GM21717 (cell line): ENCODE data around the gene PRR35.
"Not testable (repeated sequence)": the region's sequence is repeated elsewhere in the genome, so short reads cannot be mapped to it uniquely, and the experiment has no call there.

Experiments used
- ATAC-seq: cut with Tn5 transposase; IDR thresholded peaks from one replicate; pipeline ENCODE4 v1.9.1; 2021; ENCODE audit warnings: mild to moderate bottlenecking, moderate library complexity; ENCODE audit not compliant: unreplicated experiment

PRR35 gene

GRCh38 chr16:592518-593306, 32.5 kb downstream of the PRR35 start:
- ATAC-seq: no peak

- no peak for ATAC-seq
These were observed 33.2 kb downstream of the PRR35 start for GRCh38 chr16:593406-593805.

- ATAC-seq: no peak
These were observed 33.6 kb downstream of the PRR35 start for GRCh38 chr16:593807-594206.

- no peak for ATAC-seq
These were observed 34.9 kb downstream of the PRR35 start for GRCh38 chr16:595094-595528.

GRCh38 chr16:595942-596735, 35.9 kb downstream of the PRR35 start:
- no peak for ATAC-seq

- ATAC-seq: no peak
These were observed 36.5 kb downstream of the PRR35 start for GRCh38 chr16:596736-597060.

GRCh38 chr16:597655-598054, 37.5 kb downstream of the PRR35 start:
- ATAC-seq: not testable (repeated sequence)

- no peak for ATAC-seq
These were observed 38.9 kb downstream of the PRR35 start for GRCh38 chr16:598823-599739.

- no peak for ATAC-seq
These were observed 40.6 kb downstream of the PRR35 start for GRCh38 chr16:600781-601180.

GRCh38 chr16:603933-604332, 43.7 kb downstream of the PRR35 start:
- ATAC-seq: no peak

GRCh38 chr16:606656-607307, 46.6 kb downstream of the PRR35 start:
- ATAC-seq: no peak

GRCh38 chr16:608019-608418, 47.8 kb downstream of the PRR35 start:
- ATAC-seq: no peak

- no peak for ATAC-seq
These were observed 49.1 kb downstream of the PRR35 start for GRCh38 chr16:609316-609715.

GRCh38 chr16:609984-610383, 49.8 kb downstream of the PRR35 start:
- no peak for ATAC-seq

GRCh38 chr16:610513-611381, 50.6 kb downstream of the PRR35 start:
- no peak for ATAC-seq

GRCh38 chr16:615122-615521, 54.9 kb downstream of the PRR35 start:
- no peak for ATAC-seq
